SK-N-SH (cell line): Measurements from ENCODE around the gene ELAC1. TPM values are rescaled to one million over a fixed set of nuclear protein-coding genes. Genes with fewer than 3 reads are reported as not detected.

Experiments used
- CTCF ChIA-PET: fragments of 300-600, 350-600 bp; formaldehyde crosslinking; extraction: SDS; loops from one replicate; lab custom pipeline; 2021; lab: Yijun Ruan, JAX
- POLR2A ChIA-PET: fragments of 350-600 bp; sonication (Branson Sonifier 250); formaldehyde crosslinking; extraction: SDS; loops from one replicate; lab custom pipeline; 2020; ENCODE audit warnings: antibody characterized with exemption, inconsistent platforms; lab: Yijun Ruan, JAX
- DNase-seq: peaks from one replicate; pipeline ENCODE4 v3.0.0; 2012
- H2AFZ ChIP-seq: fragments of 200-600 bp; sonication (generic); 2 replicates; pipeline ENCODE4 v1.8.1; 2016; ENCODE audit warnings: antibody characterized with exemption, mild to moderate bottlenecking, low read depth
- H3F3A ChIP-seq: fragments of 200-600 bp; sonication (generic); replicated peaks from 2 replicates; pipeline ENCODE3; 2016; ENCODE audit warnings: antibody characterized with exemption, mild to moderate bottlenecking; ENCODE audit not compliant: insufficient read depth
- H3K27ac ChIP-seq, 2 experiments: fragments of 200-500 bp in 1 of 2; fragments of 200-600 bp in 1 of 2; sonication (Bioruptor generic) in 1 of 2; sonication (generic), shearing (Covaris generic) in 1 of 2; 2 replicates each; pipeline versions ENCODE4 v1.5.1 to v1.6.1; 2014 to 2016; ENCODE audit warnings: low read depth in 2 of 2, inconsistent platforms in 1 of 2, low read length in 1 of 2, mild to moderate bottlenecking in 1 of 2, mixed read lengths in 1 of 2
- H3K27me3 ChIP-seq: fragments of 200-600 bp; sonication (generic), shearing (Covaris generic); 2 replicates; pipeline ENCODE4 v1.6.1; 2016; ENCODE audit warnings: mixed run types; ENCODE audit not compliant: insufficient read depth
- H3K36me3 ChIP-seq, 2 experiments: fragments of 200-500 bp in 1 of 2; fragments of 200-600 bp in 1 of 2; sonication (Bioruptor generic) in 1 of 2; sonication (generic) in 1 of 2; replicated peaks in 1 of 2; 2 replicates each; pipeline versions ENCODE3 to v1.5.1; 2014 to 2016; ENCODE audit warnings: low read length in 1 of 2, mild to moderate bottlenecking in 1 of 2; ENCODE audit not compliant: insufficient read depth in 2 of 2, control insufficient read depth in 1 of 2
- H3K4me1 ChIP-seq, 2 experiments: fragments of 200-500 bp in 1 of 2; fragments of 200-600 bp in 1 of 2; sonication (Bioruptor generic) in 1 of 2; sonication (generic), shearing (Covaris generic) in 1 of 2; 2 replicates each; pipeline versions ENCODE4 v1.5.1 to v1.6.1; 2014 to 2016; ENCODE audit warnings: low read depth in 1 of 2, low read length in 1 of 2, mixed run types in 1 of 2; ENCODE audit not compliant: insufficient read depth in 2 of 2, control insufficient read depth in 1 of 2
- H3K4me2 ChIP-seq: fragments of 200-600 bp; sonication (generic), shearing (Covaris generic); 2 replicates; pipeline ENCODE4 v1.6.1; 2017; ENCODE audit warnings: mixed run types
- H3K4me3 ChIP-seq, 2 experiments: fragments of 200-500 bp in 1 of 2; fragments of 200-600 bp in 1 of 2; sonication (Bioruptor generic) in 1 of 2; sonication (generic), shearing (Covaris generic) in 1 of 2; 2 replicates each; pipeline versions ENCODE4 v1.5.1 to v1.8.1; 2014 to 2016; ENCODE audit warnings: low read depth in 2 of 2, inconsistent platforms in 1 of 2, low read length in 1 of 2, mild to moderate bottlenecking in 1 of 2, mixed read lengths in 1 of 2, moderate library complexity in 1 of 2
- H3K79me2 ChIP-seq: fragments of 200-600 bp; sonication (generic); 2 replicates; pipeline ENCODE4 v1.8.1; 2017; ENCODE audit warnings: mild to moderate bottlenecking; ENCODE audit not compliant: insufficient read depth
- H3K9ac ChIP-seq: fragments of 200-600 bp; sonication (generic); 2 replicates; pipeline ENCODE4 v1.6.1; 2017; ENCODE audit warnings: mixed run types
- H3K9me2 ChIP-seq: fragments of 200-600 bp; sonication (generic); 2 replicates; pipeline ENCODE4 v1.6.1; 2017; ENCODE audit warnings: mixed run types
- H3K9me3 ChIP-seq: fragments of 200-600 bp; sonication (generic); 2 replicates; pipeline ENCODE4 v1.6.1; 2017; ENCODE audit warnings: mixed run types, mild to moderate bottlenecking, moderate library complexity
- H4K20me1 ChIP-seq: fragments of 200-600 bp; sonication (generic); 2 replicates; pipeline ENCODE4 v1.6.1; 2017; ENCODE audit warnings: mild to moderate bottlenecking, mixed run types; ENCODE audit not compliant: insufficient read depth
- CHD2 ChIP-seq: fragments of 150-350 bp; IDR thresholded peaks from 2 replicates; pipeline ENCODE4 v1.6.1; 2018; ENCODE audit warnings: low read length; ENCODE audit not compliant: partially characterized antibody
- EP300 ChIP-seq, 2 experiments: IDR thresholded peaks; 2 replicates each; pipeline versions ENCODE4 v1.4.0 to v1.6.1; 2012; ENCODE audit warnings: borderline replicate concordance in 1 of 2, low read depth in 1 of 2, low read length in 1 of 2
- EZH2phosphoT487 ChIP-seq: fragments of 200-600 bp; sonication (generic); IDR thresholded peaks from 2 replicates; pipeline ENCODE4 v1.6.1; 2017; ENCODE audit warnings: low read depth, mixed run types, mild to moderate bottlenecking, antibody characterized with exemption, moderate library complexity, borderline replicate concordance
- FOSL2 ChIP-seq: IDR thresholded peaks from 2 replicates; pipeline ENCODE4 v1.4.0; 2012; ENCODE audit warnings: low read depth, mild to moderate bottlenecking, moderate library complexity, borderline replicate concordance
- FOXJ3 ChIP-seq: sonication (generic); formaldehyde crosslinking; IDR thresholded peaks from 2 replicates; pipeline ENCODE4 v1.5.1; 2020; ENCODE audit warnings: mild to moderate bottlenecking, missing genetic modification reagents
- GABPA ChIP-seq: IDR thresholded peaks from 2 replicates; pipeline ENCODE4 v1.4.0; 2012; ENCODE audit warnings: low read depth, mild to moderate bottlenecking
- GATA2 ChIP-seq: sonication (generic); formaldehyde crosslinking; IDR thresholded peaks from 2 replicates; pipeline ENCODE4 v1.5.0; 2020; ENCODE audit warnings: mild to moderate bottlenecking, missing genetic modification reagents
- MEF2A ChIP-seq: IDR thresholded peaks from 2 replicates; pipeline ENCODE4 v1.4.0; 2012; ENCODE audit warnings: low read depth, borderline replicate concordance
- MXI1 ChIP-seq: IDR thresholded peaks from 2 replicates; pipeline ENCODE4 v1.6.1; 2012; ENCODE audit warnings: mild to moderate bottlenecking, low read depth, low read length, improper control_type of control experiment
- NRF1 ChIP-seq: IDR thresholded peaks from 2 replicates; pipeline ENCODE4 v1.6.1; 2012; ENCODE audit warnings: low read depth, mild to moderate bottlenecking, low read length
- POLR2AphosphoS5 ChIP-seq: IDR thresholded peaks from 2 replicates; pipeline ENCODE4 v1.6.1; 2012; ENCODE audit warnings: low read depth, low read length
- RAD21 ChIP-seq: IDR thresholded peaks from 2 replicates; pipeline ENCODE4 v1.6.1; 2012; ENCODE audit warnings: mild to moderate bottlenecking, low read length
- SMC3 ChIP-seq: IDR thresholded peaks from 2 replicates; pipeline ENCODE4 v1.6.1; 2012; ENCODE audit warnings: low read depth, low read length, improper control_type of control experiment
- TEAD4 ChIP-seq: IDR thresholded peaks from 2 replicates; pipeline ENCODE4 v1.4.0; 2012; ENCODE audit warnings: mild to moderate bottlenecking, borderline replicate concordance; ENCODE audit not compliant: insufficient read depth
- USF2 ChIP-seq: fragments of 150-350 bp; IDR thresholded peaks from 2 replicates; pipeline ENCODE4 v1.6.1; 2017; ENCODE audit warnings: antibody characterized with exemption, low read length, low read depth, borderline replicate concordance
- YY1 ChIP-seq: IDR thresholded peaks from 2 replicates; pipeline ENCODE4 v1.4.0; 2012; ENCODE audit warnings: low read depth, mild to moderate bottlenecking
- WGBS: methylation state at CpG from one replicate; pipeline ENCODE4 v1.1.6; 2017; ENCODE audit warnings: low lambda C conversion rate; 5-methylcytosine and 5-hydroxymethylcytosine counted together
- polyA plus RNA-seq, 3 experiments: library from polyadenylated mRNA; depleted of rRNA; stranded (reverse); fragments of >200 nt; gene quantifications; 2 replicates each; pipeline ENCODE4 v1.2.3, GENCODE V29; 2012

ELAC1 gene
- polyA plus RNA-seq, 1 of the 3 experiments (the other 2 are of a cell fraction): 10.8 TPM

DNA sequence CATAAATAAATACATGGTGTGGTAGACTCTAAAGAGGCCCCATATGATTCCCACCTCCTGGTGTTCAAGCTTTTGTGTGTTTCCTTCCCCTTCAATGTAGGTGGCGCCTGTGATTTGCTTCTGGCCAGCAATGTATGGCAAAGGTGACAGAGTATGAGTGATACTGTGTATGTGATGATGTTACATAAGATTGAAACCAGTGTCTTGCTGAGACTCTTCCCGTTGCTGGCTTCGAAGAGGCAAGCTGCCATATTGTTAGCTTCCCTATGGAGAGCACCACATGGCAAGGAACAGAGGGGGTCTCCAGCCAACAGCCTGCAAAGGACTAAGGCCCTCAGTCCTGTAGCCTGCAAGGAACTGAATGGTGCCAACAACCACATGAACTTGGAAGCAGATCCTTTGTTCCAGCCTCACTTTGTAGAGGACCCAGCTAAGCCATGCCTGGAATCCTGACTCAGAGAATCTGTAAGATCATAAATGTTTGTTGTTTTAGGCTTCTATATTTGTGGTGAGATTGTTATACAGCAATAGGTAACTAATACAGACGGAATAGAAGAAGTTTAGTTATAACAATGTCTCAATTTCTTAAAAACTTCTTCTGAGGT lies 60.5 kb downstream of the ELAC1 start:
- Histone ChIP-seq H3K36me3 (peaks cover 3 to 14% of the 10 kb centered on the region in 2 experiments), H3K9me2 (no peaks in the 10 kb centered on the region), H2AFZ (no peak overlapping the region), H3K27me3 (no peaks in the 10 kb centered on the region), H3K4me2 (peak overlapping the region; percentile 83), H3F3A (peaks cover 6% of the 10 kb centered on the region), H3K9ac (no peak overlapping the region), H4K20me1 (peaks cover 27% of the 10 kb centered on the region), H3K4me1 (peaks cover 13 to 24% of the 10 kb centered on the region in 2 experiments; a peak in 3 of 4 replicates), H3K79me2 (peaks cover 46% of the 10 kb centered on the region), H3K4me3 (peak overlapping the region in 1 of 2 experiments; percentile 77; a peak in 1 of 4 replicates), H3K27ac (no peak overlapping the region; a peak in 1 of 4 replicates), H3K9me3 (no peaks in the 10 kb centered on the region)
- WGBS: 85% methylated on average over 4 of the region's 4 CpGs
- CTCF ChIA-PET: interaction anchor here (0.7 to 1.6 kb wide), 5 partner anchors 8 to 104 kb away, joined by 3 to 9 read pairs (median 3); no protein-coding TSS in a partner anchor
- POLR2A ChIA-PET: interaction anchor here (2.3 kb wide), 1 partner anchor 61 kb away, joined by 11 read pairs; the partner anchor contains the start of gene ELAC1
- no peak for DNase-seq
- TF ChIP-seq YY1: no peak
- peak; percentile 44; the same call in 1 of the 2 replicates for TF ChIP-seq RAD21

DNA sequence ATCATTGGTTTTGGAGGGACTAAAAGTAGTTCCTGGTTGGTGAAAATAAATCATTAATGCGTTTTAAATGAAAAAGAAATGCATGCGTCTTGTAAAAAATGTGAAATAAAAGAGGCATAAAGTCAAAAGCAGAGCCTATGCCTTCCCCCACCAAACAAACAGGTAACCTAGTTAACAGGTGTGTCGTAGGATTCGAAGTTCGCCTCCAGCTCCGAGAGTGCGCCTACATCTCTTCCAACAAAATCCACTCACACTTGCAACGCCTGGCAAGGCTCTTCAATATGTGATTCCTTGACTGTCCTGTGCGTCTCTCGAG lies 61.5 kb downstream of the ELAC1 start:
- no peaks in the 10 kb centered on the region for H3K27me3 ChIP-seq
- peak overlapping the region; percentile 81 for H2AFZ ChIP-seq
- peaks cover 6% of the 10 kb centered on the region for H3F3A ChIP-seq
- ChIA-PET POLR2A (interaction anchor here (0.6 to 2.3 kb wide), 5 partner anchors 9 to 209 kb away, joined by 3 to 11 read pairs (median 4); partner anchors contain the start of genes ELAC1 and MRO), CTCF (interaction anchor here (1.6 kb wide), 1 partner anchor 9 kb away, joined by 3 read pairs; no protein-coding TSS in a partner anchor)
- peaks cover 13 to 24% of the 10 kb centered on the region in 2 experiments; a peak in 3 of 4 replicates for H3K4me1 ChIP-seq
- 18% methylated on average over 10 of the region's 10 CpGs for WGBS
- H3K4me3 ChIP-seq: peak overlapping the region; percentile 77 to 87
- H3K27ac ChIP-seq: peak overlapping the region; percentile 84 to 89
- no peak for TF ChIP-seq FOSL2
- TF ChIP-seq GABPA: no peak
- TF ChIP-seq NRF1: no peak
- TF ChIP-seq MEF2A: no peak
- no peak for TF ChIP-seq TEAD4
- TF ChIP-seq GATA2 (CRISPR knock-in tag): no peak
- no peak for TF ChIP-seq EP300 (IDR thresholded peaks at IDR 0.05; ENCODE audit: borderline replicate concordance in 1 of 2, low read depth in 1 of 2, low read length in 1 of 2)
- TF ChIP-seq MXI1: no peak
- no peak for TF ChIP-seq EZH2phosphoT487
- no peak for TF ChIP-seq YY1
- no peak for TF ChIP-seq POLR2AphosphoS5
- no peak for TF ChIP-seq FOXJ3 (CRISPR knock-in tag)
- TF ChIP-seq RAD21: no peak
- TF ChIP-seq CHD2: no peak
- no peak for TF ChIP-seq SMC3
- TF ChIP-seq USF2: no peak
- H3K4me2 ChIP-seq: peak overlapping the region; percentile 83
- peak overlapping the region; percentile 76 for H3K9ac ChIP-seq
- H3K9me3 ChIP-seq: no peaks in the 10 kb centered on the region
- H3K36me3 ChIP-seq: peaks cover 6 to 17% of the 10 kb centered on the region in 2 experiments
- H3K9me2 ChIP-seq: no peaks in the 10 kb centered on the region
- no peak for DNase-seq
- peaks cover 37% of the 10 kb centered on the region for H4K20me1 ChIP-seq
- peaks cover 53% of the 10 kb centered on the region for H3K79me2 ChIP-seq
